ENCODE results near the gene ZNF579. TPM values are rescaled to one million over a fixed set of nuclear protein-coding genes. Genes with fewer than 3 reads are reported as not detected.
"Not testable (repeated sequence)": the region's sequence is repeated elsewhere in the genome, so short reads cannot be mapped to it uniquely, and the experiment has no call there.

Gene ZNF579
- total RNA-seq, 1 experiment from 2014 or later, result 19.9 TPM

- not testable (repeated sequence) for H3K27me3 Mint-ChIP-seq (ENCODE audit: low read depth); H4K20me1 ChIP-seq (ENCODE audit: control insufficient read depth, insufficient read depth, insufficient read length); H2BK15ac ChIP-seq (ENCODE audit: low read depth, low read length); H2BK20ac ChIP-seq (ENCODE audit: low read depth, low read length, poor library complexity, severe bottlenecking); H3K4me2 ChIP-seq (ENCODE audit: insufficient read depth, insufficient read length, low read length); H4K8ac ChIP-seq (replicated peaks; ENCODE audit: insufficient read length, low read depth, low read length); H2BK12ac ChIP-seq (ENCODE audit: insufficient read length, low read depth, low read length); H3K27me3 ChIP-seq (ENCODE audit: insufficient read depth, low read length); H3K4ac ChIP-seq (ENCODE audit: low read depth, low read length); H2BK120ac ChIP-seq (ENCODE audit: low read depth, low read length, poor library complexity, severe bottlenecking); DNase-seq; H3K18ac ChIP-seq (ENCODE audit: insufficient read length, low read depth, low read length); H3K27ac ChIP-seq (ENCODE audit: insufficient read length, low read depth, low read length); H3K9me3 Mint-ChIP-seq; H4K5ac ChIP-seq (ENCODE audit: insufficient read length, low read depth, low read length); H3T11ph ChIP-seq (ENCODE audit: low read length); H2AFZ ChIP-seq (ENCODE audit: low read length); H3K4me1 ChIP-seq (ENCODE audit: insufficient read depth, low read length); H3K79me1 ChIP-seq (ENCODE audit: insufficient read depth, low read depth, low read length, poor library complexity, severe bottlenecking); H3K56ac ChIP-seq (ENCODE audit: insufficient read length, low read depth, low read length); H3K14ac ChIP-seq (ENCODE audit: insufficient read depth, low read length); H3K23ac ChIP-seq (ENCODE audit: insufficient read length, low read depth, low read length); H3K4me3 Mint-ChIP-seq; H3K9me3 ChIP-seq (ENCODE audit: control insufficient read depth, low read depth, low read length); H2BK5ac ChIP-seq (ENCODE audit: insufficient read length, low read length); H4K91ac ChIP-seq (ENCODE audit: insufficient read length, low read depth, low read length); H2AK5ac ChIP-seq (ENCODE audit: insufficient read length, low read length); H3K9ac ChIP-seq (ENCODE audit: extremely low read depth, insufficient read length, low read length); H3K79me2 ChIP-seq (ENCODE audit: insufficient read depth, low read length); H3K23me2 ChIP-seq (ENCODE audit: insufficient read length, low read depth, low read length, poor library complexity, severe bottlenecking); H3K27ac Mint-ChIP-seq
- Mint-ChIP-seq H3K4me1 (peaks cover 23% of the 10 kb centered on the region in 2 experiments), H3K36me3 (ENCODE audit: insufficient read depth in 1 of 3, low read depth in 3 of 3) (peaks cover 2 to 11% (median 6%) of the 10 kb centered on the region in 3 experiments; a peak in 6 of 7 replicates)
- WGBS (ENCODE audit: extremely low coverage, insufficient read length, low lambda C conversion rate), result no CpG with 5 or more reads among the region's 4 CpGs
Observed at GRCh38 chr19:55582284-55582683, 1.6 kb upstream of the ZNF579 start.

Measured in H9 (cell line).